GM19438 (cell line): ENCODE results near the gene VPS11.

ENCODE experiments used
- ATAC-seq: cut with Tn5 transposase; IDR thresholded peaks from one replicate; pipeline ENCODE4 v1.9.1; 2021; ENCODE audit warnings: low read depth; ENCODE audit not compliant: unreplicated experiment

VPS11 gene

DNA sequence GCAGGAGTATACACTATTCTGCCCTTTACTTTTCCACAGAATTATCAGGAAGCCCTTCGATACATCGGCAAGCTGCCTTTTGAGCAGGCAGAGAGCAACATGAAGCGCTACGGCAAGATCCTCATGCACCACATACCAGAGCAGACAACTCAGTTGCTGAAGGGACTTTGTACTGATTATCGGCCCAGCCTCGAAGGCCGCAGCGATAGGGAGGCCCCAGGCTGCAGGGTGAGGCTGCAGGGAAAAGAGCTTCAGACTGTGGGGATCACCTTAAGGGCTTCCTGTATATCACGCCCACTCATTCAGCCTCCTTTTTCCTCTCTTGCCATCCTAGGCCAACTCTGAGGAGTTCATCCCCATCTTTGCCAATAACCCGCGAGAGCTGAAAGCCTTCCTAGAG is 10.2 kb downstream of the VPS11 start:
- no peak for ATAC-seq

DNA sequence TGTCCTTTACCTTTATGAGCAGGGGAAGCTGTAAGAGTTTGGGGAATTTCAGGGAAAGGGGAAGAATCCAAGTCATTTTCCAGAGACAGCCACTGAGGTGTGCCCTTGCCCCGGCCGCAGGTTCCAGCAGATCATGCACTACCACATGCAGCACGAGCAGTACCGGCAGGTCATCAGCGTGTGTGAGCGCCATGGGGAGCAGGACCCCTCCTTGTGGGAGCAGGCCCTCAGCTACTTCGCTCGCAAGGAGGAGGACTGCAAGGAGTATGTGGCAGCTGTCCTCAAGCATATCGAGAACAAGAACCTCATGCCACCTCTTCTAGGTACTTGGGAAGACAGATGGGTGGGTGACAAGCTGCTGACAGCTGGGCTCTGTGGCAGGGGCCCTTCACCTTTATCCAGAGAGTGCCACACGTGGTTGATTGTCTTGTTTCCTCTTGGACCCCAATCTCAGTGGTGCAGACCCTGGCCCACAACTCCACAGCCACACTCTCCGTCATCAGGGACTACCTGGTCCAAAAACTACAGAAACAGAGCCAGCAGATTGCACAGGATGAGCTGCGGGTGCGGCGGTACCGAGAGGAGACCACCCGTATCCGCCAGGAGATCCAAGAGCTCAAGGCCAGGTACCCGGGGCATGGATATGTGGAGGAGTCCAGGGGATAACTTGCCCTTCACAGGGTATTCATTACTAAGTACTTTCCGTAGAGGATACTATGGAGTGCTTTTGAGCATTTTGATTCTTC is 11.2 kb downstream of the VPS11 start:
- no peak for ATAC-seq

DNA sequence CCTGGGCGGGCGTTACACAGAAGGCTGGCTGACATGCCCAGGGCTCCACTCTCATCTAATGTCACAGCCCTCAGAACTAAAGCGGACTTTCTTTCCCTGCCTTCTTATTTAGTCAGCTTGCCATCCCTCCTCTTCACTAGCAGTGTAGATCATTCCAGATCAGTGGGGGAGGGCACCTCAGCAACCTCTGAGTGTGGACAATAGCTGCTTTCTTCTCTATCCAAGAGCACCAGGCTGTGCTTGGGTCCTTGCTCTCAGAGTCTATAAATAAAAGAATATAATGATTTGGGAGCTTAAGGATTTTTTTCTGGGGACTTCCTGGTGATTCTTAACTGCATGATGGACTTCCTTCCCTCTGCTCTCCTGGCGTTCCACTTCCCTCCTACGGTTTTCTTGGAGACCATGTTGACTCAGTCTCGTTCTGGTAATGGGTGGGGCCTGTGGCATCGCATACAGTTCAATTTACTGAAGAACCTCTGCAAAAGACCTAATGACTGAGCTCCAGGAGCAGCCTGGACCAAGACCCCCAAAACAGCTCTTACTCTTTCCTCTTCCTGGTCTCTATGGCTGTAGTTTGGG is 14.2 kb downstream of the VPS11 start:
- ATAC-seq, result no peak

DNA sequence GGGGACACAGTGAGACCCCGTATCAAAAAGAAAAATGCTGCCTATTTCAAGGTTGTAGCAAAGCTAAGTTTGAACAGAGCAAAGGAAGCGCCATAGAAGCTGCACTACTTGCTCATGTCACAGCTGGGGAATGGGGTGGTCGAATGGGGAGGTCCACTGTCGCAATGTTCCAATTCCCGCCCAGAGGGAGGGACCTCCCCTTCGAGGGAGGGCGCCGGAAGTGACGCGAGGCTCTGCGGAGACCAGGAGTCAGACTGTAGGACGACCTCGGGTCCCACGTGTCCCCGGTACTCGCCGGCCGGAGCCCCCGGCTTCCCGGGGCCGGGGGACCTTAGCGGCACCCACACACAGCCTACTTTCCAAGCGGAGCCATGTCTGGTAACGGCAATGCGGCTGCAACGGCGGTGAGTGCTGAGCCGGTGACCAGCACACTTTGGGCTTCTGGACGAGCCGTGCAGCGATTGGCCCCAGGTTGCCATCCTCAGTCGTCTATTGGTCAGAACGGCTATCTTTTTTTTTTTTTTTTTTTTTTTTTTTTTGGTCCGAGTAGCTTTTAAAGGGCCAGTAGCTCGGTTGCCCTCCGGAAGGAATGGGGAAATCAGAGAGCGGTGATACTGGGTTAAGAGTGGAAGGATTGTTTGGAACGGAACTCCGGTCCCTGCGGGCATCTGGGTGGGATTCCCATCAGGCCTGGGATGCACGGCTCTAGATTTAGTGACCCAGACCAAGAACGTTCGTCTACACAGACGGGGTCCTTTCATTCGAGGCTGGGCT is 17.2 kb downstream of the VPS11 start, which contains the start of gene HMBS:
Gene HMBS, plus strand, starts transcription at position 219 of the 774 bp plus-strand sequence. Its CDS starts 153 bp downstream, at position 372.
- ATAC-seq, result peak; percentile 92

DNA sequence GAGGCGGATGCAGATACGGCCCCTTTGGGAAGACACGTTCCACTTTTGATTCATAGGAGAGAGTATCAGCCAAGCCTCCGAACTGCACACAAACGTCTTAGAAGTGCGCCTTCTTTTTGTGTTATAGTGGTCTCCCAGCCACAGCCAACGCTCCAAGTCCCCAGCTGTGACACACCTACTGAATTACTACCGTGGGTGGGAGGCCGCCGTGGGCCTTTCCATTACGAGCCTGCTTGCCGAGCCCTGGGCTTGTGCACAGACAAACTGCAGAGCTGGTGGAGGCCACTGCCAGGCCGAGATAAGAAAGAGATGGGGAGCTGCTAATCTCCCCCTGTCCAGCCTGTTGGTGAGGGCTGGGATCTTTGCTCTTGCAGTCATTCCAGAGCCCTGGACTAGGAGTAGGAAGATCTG is 17.8 kb downstream of the VPS11 start:
- peak; percentile 7 for ATAC-seq

DNA sequence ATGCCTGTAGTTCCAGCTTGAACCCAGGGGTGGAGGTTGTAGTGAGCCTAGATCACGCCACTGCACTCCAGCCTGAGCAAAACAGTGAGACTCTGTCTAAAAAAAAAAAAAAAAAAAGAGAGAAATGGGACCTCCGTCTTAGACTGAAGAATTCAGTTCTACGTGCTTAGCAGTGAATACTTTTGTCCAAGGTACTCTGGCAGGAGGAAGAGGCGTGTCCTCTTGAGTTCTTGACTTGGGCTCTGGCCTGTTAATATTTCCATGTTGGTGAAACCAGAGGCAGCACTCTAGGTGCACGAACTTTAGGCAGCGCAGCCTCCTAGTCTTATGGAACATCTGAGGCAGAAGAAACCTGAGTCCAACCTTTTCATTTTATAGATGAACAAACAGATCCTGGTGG is 19.5 kb downstream of the VPS11 start:
- ATAC-seq, result no peak

DNA sequence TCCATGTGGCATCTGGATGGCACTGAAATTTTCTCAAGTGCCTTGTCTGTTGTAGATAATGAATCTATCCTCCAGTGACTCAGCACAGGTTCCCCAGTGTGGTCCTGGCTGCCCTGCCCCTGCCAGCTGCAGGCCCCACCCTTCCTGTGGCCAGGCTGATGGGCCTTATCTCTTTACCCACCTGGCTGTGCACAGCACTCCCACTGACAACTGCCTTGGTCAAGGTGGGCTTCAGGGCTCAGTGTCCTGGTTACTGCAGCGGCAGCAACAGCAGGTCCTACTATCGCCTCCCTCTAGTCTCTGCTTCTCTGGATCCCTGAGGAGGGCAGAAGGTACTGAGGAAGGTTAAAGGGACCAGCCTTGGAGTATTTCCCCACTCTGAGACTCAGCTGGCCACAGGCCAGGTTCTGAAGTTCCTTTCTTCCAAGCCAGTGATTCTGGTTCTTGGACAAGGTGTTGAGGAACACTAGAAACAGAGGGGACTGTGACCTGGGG is 20.2 kb downstream of the VPS11 start:
- ATAC-seq, result no peak

DNA sequence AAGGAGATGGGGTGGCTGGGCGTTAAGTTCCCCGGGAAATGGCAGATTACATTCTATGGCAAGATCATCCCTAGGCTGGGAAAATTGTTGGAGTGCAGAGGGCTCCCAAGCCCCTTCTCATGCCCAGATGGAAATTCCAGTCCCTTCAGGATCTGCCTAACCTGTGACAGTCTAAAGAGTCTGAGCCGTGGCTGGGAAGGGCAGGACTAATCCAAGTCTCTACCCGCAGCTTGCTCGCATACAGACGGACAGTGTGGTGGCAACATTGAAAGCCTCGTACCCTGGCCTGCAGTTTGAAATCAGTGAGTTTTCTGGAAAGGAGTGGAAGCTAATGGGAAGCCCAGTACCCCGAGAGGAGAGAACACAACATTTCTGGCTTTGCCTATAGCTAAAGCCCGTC is 20.8 kb downstream of the VPS11 start:
- no peak for ATAC-seq

DNA sequence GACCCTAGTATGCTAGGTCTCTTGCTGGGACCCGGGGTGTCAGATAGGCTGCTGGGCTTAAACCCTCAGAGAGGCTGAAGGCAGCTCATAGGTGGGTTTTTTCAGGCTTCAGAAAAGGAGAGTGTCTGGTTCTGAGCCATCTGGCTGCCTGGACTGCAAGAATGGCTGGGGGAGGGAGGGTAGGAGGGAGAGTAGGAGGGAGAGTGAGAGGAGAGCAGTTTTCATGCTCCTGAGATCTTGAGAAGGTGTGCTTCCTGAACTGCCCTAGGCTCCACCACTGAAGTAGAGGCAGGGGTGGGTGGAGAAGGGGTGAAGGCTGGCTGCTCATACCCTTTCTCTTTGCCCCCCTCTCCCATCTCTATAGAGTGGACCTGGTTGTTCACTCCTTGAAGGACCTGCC is 21.7 kb downstream of the VPS11 start:
- no peak for ATAC-seq

DNA sequence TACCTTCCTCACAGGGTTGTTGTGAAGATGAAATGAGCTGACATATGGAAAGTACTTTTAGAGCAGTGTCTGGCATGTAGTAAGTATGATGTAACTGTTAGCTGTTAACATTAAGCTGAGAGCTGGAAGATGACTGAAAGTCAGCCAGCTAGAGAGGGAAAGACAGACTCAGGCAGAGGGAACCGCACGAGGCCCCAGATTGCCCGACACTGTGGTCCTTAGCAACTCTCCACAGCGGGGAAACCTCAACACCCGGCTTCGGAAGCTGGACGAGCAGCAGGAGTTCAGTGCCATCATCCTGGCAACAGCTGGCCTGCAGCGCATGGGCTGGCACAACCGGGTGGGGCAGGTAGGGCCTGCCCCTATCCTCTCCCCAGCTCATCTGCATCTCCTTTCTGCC is 23.6 kb downstream of the VPS11 start:
- ATAC-seq, result no peak

DNA sequence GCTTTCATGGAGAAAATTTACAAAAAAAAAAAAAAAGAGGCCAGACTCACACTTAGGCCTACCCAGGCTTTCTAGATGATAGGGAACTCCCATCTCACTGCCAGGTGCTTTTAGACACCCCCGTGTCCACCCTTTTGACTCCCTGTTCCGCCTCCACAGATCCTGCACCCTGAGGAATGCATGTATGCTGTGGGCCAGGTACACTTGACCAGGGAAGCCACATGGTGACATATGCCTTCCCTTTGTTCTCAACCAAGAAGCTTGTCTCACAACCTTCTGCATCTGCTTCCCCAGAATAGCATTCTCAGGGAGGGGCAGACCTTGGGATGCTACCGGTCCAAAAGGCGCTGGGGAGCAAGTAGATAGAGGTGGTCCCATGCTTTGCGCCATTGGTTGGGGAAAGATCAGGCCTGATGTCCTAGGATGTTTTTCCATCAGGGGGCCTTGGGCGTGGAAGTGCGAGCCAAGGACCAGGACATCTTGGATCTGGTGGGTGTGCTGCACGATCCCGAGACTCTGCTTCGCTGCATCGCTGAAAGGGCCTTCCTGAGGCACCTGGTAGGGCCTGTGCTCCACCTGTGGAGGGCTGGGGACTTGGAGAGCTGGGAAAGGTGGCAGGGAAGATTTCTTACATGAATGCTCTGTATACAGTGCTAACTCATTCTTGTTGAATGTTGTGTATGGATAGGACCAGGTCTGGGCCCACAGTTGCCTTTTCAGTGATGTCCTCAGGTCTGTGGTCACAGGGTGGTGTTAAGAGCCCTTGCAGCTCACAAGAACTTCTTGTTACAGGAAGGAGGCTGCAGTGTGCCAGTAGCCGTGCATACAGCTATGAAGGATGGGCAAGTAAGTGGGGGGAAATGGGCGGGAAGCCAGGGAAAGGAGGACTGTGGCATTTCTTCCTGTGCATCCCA is 24.6 kb downstream of the VPS11 start:
- ATAC-seq, result no peak

DNA sequence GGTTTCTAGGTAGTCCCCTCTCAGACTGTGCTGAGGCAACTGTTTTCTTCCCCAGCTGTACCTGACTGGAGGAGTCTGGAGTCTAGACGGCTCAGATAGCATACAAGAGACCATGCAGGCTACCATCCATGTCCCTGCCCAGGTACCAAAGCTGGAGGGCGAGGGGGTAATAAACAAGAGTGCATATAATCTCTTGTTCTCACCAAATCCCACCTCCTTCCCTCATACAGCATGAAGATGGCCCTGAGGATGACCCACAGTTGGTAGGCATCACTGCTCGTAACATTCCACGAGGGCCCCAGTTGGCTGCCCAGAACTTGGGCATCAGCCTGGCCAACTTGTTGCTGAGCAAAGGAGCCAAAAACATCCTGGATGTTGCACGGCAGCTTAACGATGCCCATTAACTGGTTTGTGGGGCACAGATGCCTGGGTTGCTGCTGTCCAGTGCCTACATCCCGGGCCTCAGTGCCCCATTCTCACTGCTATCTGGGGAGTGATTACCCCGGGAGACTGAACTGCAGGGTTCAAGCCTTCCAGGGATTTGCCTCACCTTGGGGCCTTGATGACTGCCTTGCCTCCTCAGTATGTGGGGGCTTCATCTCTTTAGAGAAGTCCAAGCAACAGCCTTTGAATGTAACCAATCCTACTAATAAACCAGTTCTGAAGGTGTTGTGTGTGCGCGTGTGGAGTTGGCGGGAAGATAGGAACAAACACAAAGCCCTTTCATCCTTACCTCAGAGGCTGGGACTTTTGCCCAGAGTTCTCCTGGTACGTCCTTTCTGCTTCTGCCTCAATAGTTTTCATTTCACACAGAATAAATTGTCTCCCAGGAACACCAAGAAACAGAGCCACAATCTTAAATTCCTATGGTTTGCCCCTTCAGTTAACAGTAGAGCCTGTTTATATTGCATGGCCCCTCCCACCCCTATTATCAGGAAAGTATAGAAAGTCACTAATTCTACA is 25.5 kb downstream of the VPS11 start:
- ATAC-seq, result no peak

DNA sequence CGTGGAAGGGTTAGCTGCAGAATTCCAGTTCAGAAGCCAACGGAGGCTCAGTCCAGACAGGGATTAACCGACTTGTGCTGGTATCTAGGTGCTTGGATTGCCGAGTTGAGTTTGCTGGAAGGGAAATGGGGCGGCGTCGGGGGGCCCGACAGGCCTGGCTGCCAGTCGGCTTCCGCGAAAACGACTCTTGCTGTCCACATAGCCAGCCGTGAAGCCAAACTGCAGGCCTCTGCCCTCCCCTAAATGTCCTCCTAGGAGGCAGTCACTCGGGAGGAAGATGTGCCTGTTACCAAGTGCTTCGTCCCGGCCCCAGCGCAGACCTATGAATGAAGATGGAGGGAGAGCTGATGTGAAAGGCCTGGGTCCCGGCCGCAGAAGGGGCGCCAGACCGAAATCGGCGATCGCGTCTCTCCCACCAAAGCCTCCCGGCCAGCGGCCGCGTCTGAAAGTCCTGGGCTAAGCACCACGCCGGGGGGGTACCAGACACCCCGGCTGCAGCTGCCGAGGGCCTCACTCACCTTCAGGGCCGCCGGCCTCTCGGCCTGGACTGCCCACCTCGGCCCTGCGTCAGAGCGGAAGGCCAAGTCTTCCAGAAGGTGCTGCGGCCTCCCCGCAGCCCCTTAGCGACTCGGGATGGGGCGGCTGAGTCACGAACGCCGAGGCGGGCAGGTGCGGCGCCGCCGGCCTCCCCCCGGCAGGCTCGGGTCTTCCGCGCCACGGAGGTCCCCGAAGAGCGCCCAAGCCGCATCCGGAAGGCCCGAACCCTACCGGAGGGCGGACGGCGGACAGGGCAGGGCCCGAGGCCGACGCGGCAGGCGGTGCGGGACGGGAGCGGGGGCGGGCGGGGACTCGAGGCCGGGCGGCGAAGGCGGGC is 26.6 kb downstream of the VPS11 start:
- no peak for ATAC-seq

DNA sequence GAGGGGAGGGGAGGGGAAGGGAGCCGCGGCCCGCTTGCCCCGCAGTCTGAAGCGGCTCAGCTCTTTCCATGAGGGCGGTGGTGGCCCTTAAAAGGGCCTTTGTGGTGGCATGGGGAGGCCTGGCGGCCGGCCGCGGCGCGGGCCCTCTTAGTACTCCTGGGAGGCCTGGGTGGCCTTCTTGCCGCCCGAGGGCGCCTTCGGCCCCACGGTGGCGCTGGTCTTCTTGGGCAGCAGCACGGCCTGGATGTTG is 27.1 kb downstream of the VPS11 start:
- peak; percentile 32 for ATAC-seq

DNA sequence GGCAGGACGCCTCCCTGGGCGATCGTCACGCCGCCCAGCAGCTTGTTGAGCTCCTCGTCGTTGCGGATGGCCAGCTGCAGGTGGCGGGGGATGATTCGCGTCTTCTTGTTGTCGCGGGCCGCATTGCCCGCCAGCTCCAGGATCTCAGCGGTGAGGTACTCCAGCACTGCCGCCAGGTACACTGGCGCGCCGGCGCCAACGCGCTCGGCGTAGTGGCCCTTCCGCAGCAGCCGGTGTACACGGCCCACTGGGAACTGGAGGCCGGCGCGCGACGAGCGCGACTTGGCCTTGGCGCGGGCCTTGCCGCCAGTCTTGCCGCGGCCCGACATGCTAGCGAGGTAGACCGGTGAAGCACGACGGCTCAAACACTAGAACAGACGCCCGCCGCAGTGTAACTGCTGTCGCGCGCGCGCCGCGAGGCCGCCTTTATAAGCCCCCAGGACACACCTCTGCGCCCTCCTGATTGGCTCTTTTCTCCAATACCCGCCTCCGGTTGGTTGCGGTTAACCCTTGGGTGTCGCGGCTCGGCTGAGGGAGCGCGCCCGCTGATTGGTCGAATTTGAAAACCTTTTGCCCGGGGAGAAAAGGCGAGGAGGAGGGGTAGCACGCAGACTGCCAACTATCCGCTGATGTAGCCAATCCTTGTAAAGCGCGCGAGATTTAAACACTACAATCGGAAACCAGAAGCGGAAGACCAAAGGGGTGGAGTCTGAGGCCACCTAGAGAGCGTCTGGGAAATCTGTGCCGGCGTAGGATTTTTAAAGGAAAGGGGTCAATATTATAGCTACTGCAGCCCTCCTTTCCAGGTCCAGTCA is 27.7 kb downstream of the VPS11 start:
- peak; percentile 78 for ATAC-seq

DNA sequence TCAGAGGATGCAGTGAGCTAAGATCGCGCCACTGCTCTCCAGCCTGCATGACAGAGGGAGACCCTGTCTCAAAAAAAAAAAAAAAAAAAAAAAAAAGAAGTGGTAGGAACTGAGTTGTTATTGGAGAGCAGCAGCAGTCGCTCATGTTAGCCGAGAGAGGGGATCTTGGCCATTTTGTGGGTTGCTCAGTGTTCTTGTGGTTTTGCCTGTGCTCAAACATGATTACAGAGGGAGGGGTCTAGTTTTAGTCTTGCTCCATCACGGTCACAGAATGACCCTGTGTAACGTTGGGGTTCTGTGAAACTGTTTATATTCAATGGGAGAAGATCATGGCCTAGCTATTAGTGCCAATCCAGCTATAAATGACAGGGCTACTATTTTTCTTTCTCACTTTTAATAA is 32.1 kb downstream of the VPS11 start:
- ATAC-seq, result no peak

DNA sequence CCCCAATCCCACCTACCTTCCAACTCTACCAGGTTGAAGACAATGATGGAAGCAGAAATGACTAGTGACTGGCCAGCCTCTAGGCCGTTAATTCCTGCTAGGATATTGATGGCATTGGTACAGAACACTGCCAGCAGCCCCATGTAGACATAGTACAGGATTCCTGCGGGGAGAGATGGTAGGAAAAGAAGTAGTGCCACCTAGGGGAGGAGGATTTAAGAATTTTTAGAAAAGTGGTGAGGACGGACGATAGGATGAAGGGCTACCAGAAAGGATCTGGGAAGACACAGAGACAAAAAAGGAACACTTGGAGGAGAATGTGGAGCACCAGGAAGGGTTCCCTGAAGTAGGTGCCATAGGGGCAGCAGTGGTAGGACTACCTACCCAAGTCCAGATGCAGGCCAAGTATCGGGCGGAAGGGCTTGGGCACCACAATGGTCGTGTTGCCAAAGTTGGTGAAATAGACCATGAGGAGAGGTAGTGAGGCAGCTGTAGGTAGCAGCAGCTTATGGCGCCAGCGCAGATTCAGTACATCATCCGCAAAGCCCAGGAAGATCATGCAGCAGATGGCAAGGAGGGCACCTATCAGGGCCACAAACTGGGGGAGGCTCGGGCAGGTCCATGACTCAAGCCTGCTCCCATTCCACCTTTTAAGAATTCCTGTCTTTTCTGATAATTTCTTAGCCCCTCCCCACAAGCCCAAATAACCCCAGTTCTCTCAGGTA is 32.8 kb downstream of the VPS11 start:
- no peak for ATAC-seq
